IMR-90 (cell line): ENCODE results near the gene KAT2B. TPM values are rescaled to one million over a fixed set of nuclear protein-coding genes. Genes with fewer than 3 reads are reported as not detected.

Experiments used
- ATAC-seq: fragments of 200-7000 bp; cut with Tn5 transposase; 2 replicates; pipeline ENCODE4 v1.9.1; 2020; ENCODE audit warnings: low read depth, mild to moderate bottlenecking, moderate library complexity
- BruUV-seq: library from RNA; stranded (reverse); fragments of 400-500 nt; replicated peaks from 2 replicates; lab custom pipeline; 2021; lab: Mats Ljungman, UMichigan
- CTCF ChIA-PET: fragments of 300-600 bp; formaldehyde crosslinking; extraction: SDS; loops from one replicate; lab custom pipeline; 2021; ENCODE audit warnings: antibody characterized with exemption; lab: Yijun Ruan, JAX
- POLR2A ChIA-PET: fragments of 300-600 bp; sonication (Branson Sonifier 250); formaldehyde crosslinking; loops from one replicate; lab custom pipeline; 2022; ENCODE audit warnings: antibody characterized with exemption; ENCODE audit not compliant: unreplicated experiment; lab: Charles Lee
- DNase-seq: peaks from one replicate; pipeline ENCODE4 v3.0.0; 2013
- H2AFZ ChIP-seq: replicated peaks from 2 replicates; pipeline ENCODE3; 2013; ENCODE audit warnings: low read length, mild to moderate bottlenecking; ENCODE audit not compliant: poor library complexity
- H2AK5ac ChIP-seq: 2 replicates; pipeline ENCODE4 v1.6.1; 2013; ENCODE audit warnings: low read depth, low read length, inconsistent platforms
- H2AK9ac ChIP-seq: replicated peaks from 2 replicates; pipeline ENCODE3; 2013; ENCODE audit warnings: mild to moderate bottlenecking, low read depth, low read length, moderate library complexity; ENCODE audit not compliant: poor library complexity
- H2BK120ac ChIP-seq: 2 replicates; pipeline ENCODE4 v1.6.1; 2013; ENCODE audit warnings: low read depth, low read length, inconsistent platforms
- H2BK15ac ChIP-seq: 3 replicates; pipeline ENCODE4 v1.6.1; 2013; ENCODE audit warnings: low read depth, low read length, inconsistent platforms
- H2BK20ac ChIP-seq: 2 replicates; pipeline ENCODE4 v1.6.1; 2013; ENCODE audit warnings: low read depth, mild to moderate bottlenecking, inconsistent platforms, low read length, moderate library complexity
- H2BK5ac ChIP-seq: 2 replicates; pipeline ENCODE4 v1.6.1; 2013; ENCODE audit warnings: mild to moderate bottlenecking, low read depth, low read length, inconsistent platforms; ENCODE audit not compliant: poor library complexity, severe bottlenecking
- H3K14ac ChIP-seq: replicated peaks from 2 replicates; pipeline ENCODE4 v1.6.1; 2013; ENCODE audit warnings: low read depth, low read length, inconsistent platforms
- H3K18ac ChIP-seq: 2 replicates; pipeline ENCODE4 v1.6.1; 2013; ENCODE audit warnings: low read depth, low read length, control low read depth
- H3K23ac ChIP-seq: 2 replicates; pipeline ENCODE4 v1.6.1; 2013; ENCODE audit warnings: low read depth, low read length, inconsistent platforms
- H3K27ac ChIP-seq: 2 replicates; pipeline ENCODE4 v1.5.1; 2013; ENCODE audit warnings: mild to moderate bottlenecking, control low read depth, low read length; ENCODE audit not compliant: insufficient read depth
- H3K27me3 ChIP-seq: 2 replicates; pipeline ENCODE4 v1.6.1; 2013; ENCODE audit warnings: low read length; ENCODE audit not compliant: control insufficient read depth, insufficient read depth
- H3K36me3 ChIP-seq: 2 replicates; pipeline ENCODE4 v1.6.1; 2013; ENCODE audit warnings: low read length, mixed read lengths; ENCODE audit not compliant: control insufficient read depth, insufficient read depth
- H3K4ac ChIP-seq: 2 replicates; pipeline ENCODE4 v1.6.1; 2013; ENCODE audit warnings: low read depth, low read length, inconsistent platforms
- H3K4me1 ChIP-seq: 2 replicates; pipeline ENCODE4 v1.6.1; 2013; ENCODE audit warnings: low read length, mixed read lengths; ENCODE audit not compliant: control insufficient read depth, insufficient read depth
- H3K4me2 ChIP-seq: 2 replicates; pipeline ENCODE4 v1.6.1; 2013; ENCODE audit warnings: low read depth, mild to moderate bottlenecking, control low read depth, low read length, moderate library complexity
- H3K4me3 ChIP-seq: 2 replicates; pipeline ENCODE4 v1.5.1; 2013; ENCODE audit warnings: low read depth, mild to moderate bottlenecking, control low read depth, low read length, moderate library complexity; ENCODE audit not compliant: insufficient read depth
- H3K56ac ChIP-seq: 2 replicates; pipeline ENCODE4 v1.6.1; 2013; ENCODE audit warnings: low read length, inconsistent platforms; ENCODE audit not compliant: insufficient read depth; ENCODE audit errors: extremely low read depth
- H3K79me1 ChIP-seq, 2 experiments: 2 replicates each; pipeline ENCODE4 v1.6.1; 2013; ENCODE audit warnings: low read length in 2 of 2, inconsistent platforms in 1 of 2, low read depth in 1 of 2
- H3K9ac ChIP-seq: 2 replicates; pipeline ENCODE4 v1.6.1; 2013; ENCODE audit warnings: low read depth, low read length, control low read depth
- H3K9me1 ChIP-seq: 2 replicates; pipeline ENCODE4 v1.6.1; 2013; ENCODE audit warnings: low read length, inconsistent platforms; ENCODE audit not compliant: insufficient read depth
- H3K9me3 ChIP-seq: 2 replicates; pipeline ENCODE4 v1.6.1; 2013; ENCODE audit warnings: low read length; ENCODE audit not compliant: control insufficient read depth, insufficient read depth
- H4K20me1 ChIP-seq: 2 replicates; pipeline ENCODE4 v1.6.1; 2013; ENCODE audit warnings: low read length, inconsistent platforms; ENCODE audit not compliant: insufficient read depth
- H4K5ac ChIP-seq: 2 replicates; pipeline ENCODE4 v1.6.1; 2013; ENCODE audit warnings: mild to moderate bottlenecking, low read depth, low read length, control low read depth
- H4K8ac ChIP-seq, 2 experiments: 2 replicates each; pipeline ENCODE4 v1.6.1; 2013; ENCODE audit warnings: low read depth in 2 of 2, low read length in 2 of 2, control low read depth in 1 of 2, inconsistent platforms in 1 of 2
- H4K91ac ChIP-seq: 2 replicates; pipeline ENCODE4 v1.6.1; 2013; ENCODE audit warnings: low read depth, low read length, inconsistent platforms; ENCODE audit not compliant: insufficient read depth
- BHLHE40 ChIP-seq: fragments of 150-350 bp; IDR thresholded peaks from 2 replicates; pipeline ENCODE4 v1.6.1; 2016; ENCODE audit warnings: mild to moderate bottlenecking, low read depth, low read length
- CEBPB ChIP-seq: IDR thresholded peaks from 2 replicates; pipeline ENCODE4 v1.6.1; 2012; ENCODE audit warnings: low read depth, low read length, improper control_type of control experiment
- CHD1 ChIP-seq: IDR thresholded peaks from 2 replicates; pipeline ENCODE4 v1.6.1; 2012; ENCODE audit warnings: low read depth, low read length, improper control_type of control experiment
- FOS ChIP-seq: fragments of 150-350 bp; IDR thresholded peaks from 2 replicates; pipeline ENCODE4 v1.6.1; 2016; ENCODE audit warnings: low read depth, low read length
- MAFK ChIP-seq: IDR thresholded peaks from 2 replicates; pipeline ENCODE4 v1.6.1; 2012; ENCODE audit warnings: low read depth, low read length, improper control_type of control experiment
- RAD21 ChIP-seq: IDR thresholded peaks from 2 replicates; pipeline ENCODE4 v1.6.1; 2012; ENCODE audit warnings: low read length, improper control_type of control experiment
- RFX5 ChIP-seq: IDR thresholded peaks from 2 replicates; pipeline ENCODE4 v1.8.0; 2012; ENCODE audit warnings: low read depth, mild to moderate bottlenecking, low read length, moderate library complexity
- SMC3 ChIP-seq: fragments of 150-350 bp; IDR thresholded peaks from 2 replicates; pipeline ENCODE4 v1.6.1; 2016; ENCODE audit warnings: low read depth, mild to moderate bottlenecking, antibody characterized with exemption, low read length, moderate library complexity
- WGBS, 2 experiments: methylation state at CpG; one replicate each; pipeline versions ENCODE4 v1.1.5 to v1.1.7; 2013; ENCODE audit warnings: missing lambda C conversion rate in 2 of 2; ENCODE audit not compliant: insufficient read length in 1 of 2; ENCODE audit errors: extremely low coverage in 2 of 2; 5-methylcytosine and 5-hydroxymethylcytosine counted together
- dilution Hi-C: fragments of 300-500 bp; cut with HindIII; formaldehyde crosslinking; loops from one replicate; pipeline ENCODE4 v1.14.3; 2018; ENCODE audit warnings: low sequenced_read_pairs; ENCODE audit not compliant: unreplicated experiment
- in situ Hi-C: fragments of 300-500 bp; cut with MboI; formaldehyde crosslinking; loops from 3 replicates; pipeline ENCODE4 v1.14.3; 2019; ENCODE audit warnings: low sequenced_read_pairs, inconsistent platforms, mixed read lengths
- intact Hi-C: fragments of 100-400 bp; cut with micrococcal nuclease; formaldehyde crosslinking; loops from 2 replicates; pipeline ENCODE4 v1.10.0; 2022
- polyA plus RNA-seq, 3 experiments: library from polyadenylated mRNA; depleted of rRNA; stranded (reverse); fragments of >200 nt; gene quantifications; 2 replicates each; pipeline ENCODE4 v1.2.3, GENCODE V29; 2012; ENCODE audit warnings: low replicate concordance in 1 of 3
- total RNA-seq: library from RNA; depleted of rRNA; stranded (reverse); fragments of >200 nt; gene quantifications from 2 replicates; pipeline ENCODE4 v1.2.3, GENCODE V29; 2012
- TF ChIP-seq, protein P1 (sequence below): conservative IDR thresholded peaks from 2 replicates; pipeline ENCODE4 v1.5.1; 2012; ENCODE audit warnings: mild to moderate bottlenecking, low read depth, low read length, improper control_type of control experiment

The KAT2B gene
- total and polyA plus RNA-seq, 2 of the 4 experiments (the other 2 are of a cell fraction), result 2.0 to 2.2 TPM

DNA sequence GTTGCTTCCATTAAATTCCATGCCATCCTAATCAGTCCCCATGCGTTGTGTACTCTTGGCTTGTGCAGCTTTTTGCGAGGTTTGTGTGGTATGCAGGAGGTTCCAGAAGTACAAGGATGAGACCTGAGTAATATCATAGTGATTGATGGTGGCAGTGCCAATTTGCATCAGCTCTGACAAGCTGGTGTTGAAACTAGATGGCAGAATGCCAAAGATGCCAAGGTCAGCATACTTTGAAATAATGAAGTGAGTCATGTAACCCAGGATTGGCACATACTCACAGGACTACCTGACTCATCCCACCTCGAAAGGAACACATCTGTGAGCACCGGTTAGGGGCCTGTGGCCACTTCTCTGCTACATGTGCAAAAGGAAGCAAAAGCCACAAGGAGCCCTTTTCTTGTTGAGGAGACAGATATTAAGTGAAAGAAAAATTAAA lies 14.3 kb downstream of the KAT2B start:
- DNase-seq, result peak; percentile 78
- H2BK5ac ChIP-seq, result no peak overlapping the region
- H3K79me1 ChIP-seq, result peaks cover 0 to 5% of the 10 kb centered on the region in 2 experiments; a peak in 2 of 4 replicates
- in situ Hi-C loops (no loop called here), dilution Hi-C loops (no loop called here), intact Hi-C loops (no loop called here)
- ChIA-PET POLR2A (no interaction called here), CTCF (interaction anchor here (0.7 kb wide), 1 partner anchor 124 kb away, joined by 4 read pairs; no protein-coding TSS in a partner anchor)
- no peak overlapping the region for H3K4ac ChIP-seq
- H3K18ac ChIP-seq, result no peak overlapping the region
- H3K9me3 ChIP-seq, result no peaks in the 10 kb centered on the region
- no peak overlapping the region for H2BK20ac ChIP-seq
- peaks cover 13% of the 10 kb centered on the region; the same call in 1 of the 2 replicates for H3K4me1 ChIP-seq
- no peak overlapping the region for H3K4me2 ChIP-seq
- H4K5ac ChIP-seq, result no peak overlapping the region
- H3K56ac ChIP-seq, result no peak overlapping the region
- H3K9me1 ChIP-seq, result peaks cover 4% of the 10 kb centered on the region
- H4K91ac ChIP-seq, result no peak overlapping the region
- H2BK15ac ChIP-seq, result no peak overlapping the region
- no peaks in the 10 kb centered on the region for H4K20me1 ChIP-seq
- H4K8ac ChIP-seq, result no peak overlapping the region
- no peak overlapping the region for H3K27ac ChIP-seq
- H3K4me3 ChIP-seq, result no peak overlapping the region
- no peaks in the 10 kb centered on the region for H3K27me3 ChIP-seq
- no peak overlapping the region for H2AK5ac ChIP-seq
- WGBS, 2 experiments, result 86% methylated on average over 1 of the region's 4 CpGs; no CpG with 5 or more reads in 1 of the 2 experiments
- ATAC-seq, result peak; percentile 38
- TF ChIP-seq CEBPB (peak; percentile 86), FOS (peak; percentile 75), RAD21 (no peak), MAFK (peak; percentile 62), SMC3 (no peak), BHLHE40 (no peak), RFX5 (no peak), CHD1 (no peak)
- TF ChIP-seq, protein P1, sequence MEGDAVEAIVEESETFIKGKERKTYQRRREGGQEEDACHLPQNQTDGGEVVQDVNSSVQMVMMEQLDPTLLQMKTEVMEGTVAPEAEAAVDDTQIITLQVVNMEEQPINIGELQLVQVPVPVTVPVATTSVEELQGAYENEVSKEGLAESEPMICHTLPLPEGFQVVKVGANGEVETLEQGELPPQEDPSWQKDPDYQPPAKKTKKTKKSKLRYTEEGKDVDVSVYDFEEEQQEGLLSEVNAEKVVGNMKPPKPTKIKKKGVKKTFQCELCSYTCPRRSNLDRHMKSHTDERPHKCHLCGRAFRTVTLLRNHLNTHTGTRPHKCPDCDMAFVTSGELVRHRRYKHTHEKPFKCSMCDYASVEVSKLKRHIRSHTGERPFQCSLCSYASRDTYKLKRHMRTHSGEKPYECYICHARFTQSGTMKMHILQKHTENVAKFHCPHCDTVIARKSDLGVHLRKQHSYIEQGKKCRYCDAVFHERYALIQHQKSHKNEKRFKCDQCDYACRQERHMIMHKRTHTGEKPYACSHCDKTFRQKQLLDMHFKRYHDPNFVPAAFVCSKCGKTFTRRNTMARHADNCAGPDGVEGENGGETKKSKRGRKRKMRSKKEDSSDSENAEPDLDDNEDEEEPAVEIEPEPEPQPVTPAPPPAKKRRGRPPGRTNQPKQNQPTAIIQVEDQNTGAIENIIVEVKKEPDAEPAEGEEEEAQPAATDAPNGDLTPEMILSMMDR, result no peak
- no TSS peak for BruUV-seq
- no peak overlapping the region for H3K9ac ChIP-seq
- H2BK120ac ChIP-seq, result no peak overlapping the region
- no peak overlapping the region for H2AK9ac ChIP-seq
- H3K23ac ChIP-seq, result no peak overlapping the region
- no peak overlapping the region for H2AFZ ChIP-seq
- H3K14ac ChIP-seq, result no peak overlapping the region
- no peaks in the 10 kb centered on the region for H3K36me3 ChIP-seq
